ENCODE data around the gene DPT. TPM values are rescaled to one million over a fixed set of nuclear protein-coding genes. Genes with fewer than 3 reads are reported as not detected.

The DPT gene
- total and polyA plus RNA-seq, 2 of the 4 experiments (the other 2 are of a cell fraction) = not detected

DNA sequence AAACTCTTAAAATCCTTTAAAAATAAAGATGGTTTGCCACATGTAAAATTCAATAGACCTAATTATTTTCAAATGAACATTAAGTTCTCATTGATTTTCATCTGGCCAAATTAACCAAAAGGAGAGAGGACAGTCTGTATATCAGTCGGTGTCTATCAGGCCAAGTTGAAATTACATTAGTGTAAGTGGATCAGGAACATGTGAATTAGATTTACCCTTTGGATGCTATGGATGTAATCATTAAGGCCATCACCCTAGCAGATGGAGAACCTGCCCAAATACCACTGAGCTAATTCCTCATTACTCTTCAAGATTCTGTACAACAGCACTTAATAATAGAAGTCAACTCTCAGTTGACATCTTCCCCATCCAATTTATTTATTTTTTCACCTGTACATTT, 29.5 kb upstream of the DPT start:
- WGBS, 2 experiments (ENCODE audit: extremely low coverage in 2 of 2, insufficient read length in 1 of 2) = no CpG with 5 or more reads among the region's 1 CpG
- H3K56ac ChIP-seq (ENCODE audit: extremely low read depth, insufficient read depth, low read length) = no peak overlapping the region
- H3K18ac ChIP-seq (ENCODE audit: low read depth, low read length) = no peak overlapping the region
- DNase-seq (no peak), ATAC-seq (ENCODE audit: low read depth) (no peak)
- H3K9me1 ChIP-seq (ENCODE audit: insufficient read depth, low read length) = no peaks in the 10 kb centered on the region
- no peak overlapping the region for H2BK20ac ChIP-seq (ENCODE audit: low read depth, low read length)
- no peaks in the 10 kb centered on the region for H3K27me3 ChIP-seq (ENCODE audit: control insufficient read depth, insufficient read depth, low read length)
- H4K91ac ChIP-seq (ENCODE audit: insufficient read depth, low read depth, low read length) = no peak overlapping the region
- in situ Hi-C loops (cut with MboI; ENCODE audit: low sequenced_read_pairs) (no loop called here), dilution Hi-C loops (cut with HindIII; ENCODE audit: low sequenced_read_pairs, unreplicated experiment) (no loop called here), intact Hi-C loops (cut with micrococcal nuclease) (no loop called here)
- H3K4me3 ChIP-seq (ENCODE audit: insufficient read depth, low read depth, low read length) = no peak overlapping the region
- H3K23ac ChIP-seq (ENCODE audit: low read depth, low read length) = no peak overlapping the region
- H3K4me1 ChIP-seq (ENCODE audit: control insufficient read depth, insufficient read depth, low read length) = no peaks in the 10 kb centered on the region
- no peak overlapping the region for H3K4me2 ChIP-seq (ENCODE audit: low read depth, low read length)
- H2AK9ac ChIP-seq (replicated peaks; ENCODE audit: low read depth, low read length, poor library complexity) = no peak overlapping the region
- H4K5ac ChIP-seq (ENCODE audit: low read depth, low read length) = no peak overlapping the region
- no TSS peak for BruUV-seq (replicated peaks)
- H3K9ac ChIP-seq (ENCODE audit: low read depth, low read length) = no peak overlapping the region
- no peak overlapping the region for H2AK5ac ChIP-seq (ENCODE audit: low read depth, low read length)
- H3K14ac ChIP-seq (replicated peaks; ENCODE audit: low read depth, low read length) = no peak overlapping the region
- no peaks in the 10 kb centered on the region for H3K9me3 ChIP-seq (ENCODE audit: control insufficient read depth, insufficient read depth, low read length)
- H2BK120ac ChIP-seq (ENCODE audit: low read depth, low read length) = no peak overlapping the region
- TF ChIP-seq MAZ (IDR thresholded peaks at IDR 0.05; ENCODE audit: borderline replicate concordance, low read depth, low read length) (no peak), ELK1 (IDR thresholded peaks at IDR 0.05; ENCODE audit: borderline replicate concordance, low read depth, low read length) (no peak), MAFK (IDR thresholded peaks at IDR 0.05; ENCODE audit: low read depth, low read length) (no peak), CHD1 (IDR thresholded peaks at IDR 0.05; ENCODE audit: low read depth, low read length) (no peak), SMC3 (IDR thresholded peaks at IDR 0.05; ENCODE audit: low read depth, low read length) (no peak), USF2 (IDR thresholded peaks at IDR 0.05; ENCODE audit: low read depth, low read length) (no peak), POLR2A (IDR thresholded peaks at IDR 0.05; ENCODE audit: low read depth, low read length) (no peak), FOS (IDR thresholded peaks at IDR 0.05; ENCODE audit: low read depth, low read length) (no peak), CEBPB (IDR thresholded peaks at IDR 0.05; ENCODE audit: low read depth, low read length) (no peak), NFE2L2 (IDR thresholded peaks at IDR 0.05; ENCODE audit: low read depth, low read length) (no peak), RFX5 (IDR thresholded peaks at IDR 0.05; ENCODE audit: low read depth, low read length) (no peak)
- CTCF ChIA-PET = no interaction called here
- no peak overlapping the region for H2AFZ ChIP-seq (replicated peaks; ENCODE audit: low read length, poor library complexity)
- H2BK15ac ChIP-seq (ENCODE audit: low read depth, low read length) = no peak overlapping the region
- no peaks in the 10 kb centered on the region for H4K20me1 ChIP-seq (ENCODE audit: insufficient read depth, low read length)
- H4K8ac ChIP-seq (ENCODE audit: low read depth in 2 of 2, low read length in 2 of 2) = no peak overlapping the region
- no peak overlapping the region for H2BK5ac ChIP-seq (ENCODE audit: low read depth, low read length, poor library complexity, severe bottlenecking)
- POLR2A ChIA-PET (ENCODE audit: unreplicated experiment) = no interaction called here
- no peak overlapping the region for H3K27ac ChIP-seq (ENCODE audit: insufficient read depth, low read length)
- no peaks in the 10 kb centered on the region for H3K36me3 ChIP-seq (ENCODE audit: control insufficient read depth, insufficient read depth, low read length)
- no peaks in the 10 kb centered on the region for H3K79me1 ChIP-seq (ENCODE audit: low read depth in 1 of 2, low read length in 2 of 2)
- H3K4ac ChIP-seq (ENCODE audit: low read depth, low read length) = no peak overlapping the region
